ENCODE results near the gene KCNAB1.

Gene KCNAB1

DNA sequence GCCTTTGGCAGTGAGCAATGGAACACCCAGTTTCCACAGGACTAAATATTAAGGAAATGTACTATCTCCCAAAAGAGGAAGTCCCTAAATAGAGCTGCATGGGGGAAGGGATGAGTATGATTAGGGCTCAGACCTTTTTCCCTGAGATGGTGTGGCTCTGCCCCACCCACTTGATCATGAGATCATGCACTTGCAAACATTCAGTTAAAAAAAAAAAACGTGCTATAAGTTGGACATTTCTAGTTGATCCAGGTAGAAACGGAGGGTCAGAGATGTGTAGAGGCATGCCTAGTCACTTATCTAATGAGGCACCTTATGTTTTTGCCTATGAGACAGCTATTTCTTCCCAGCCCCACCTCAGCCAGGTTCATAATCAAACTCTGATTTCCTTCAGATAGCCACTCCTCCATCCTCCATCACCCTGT lies 459.1 kb downstream of the KCNAB1 start:
- TF ChIP-seq GATA1 (IDR thresholded peaks at IDR 0.05; ENCODE audit: low read depth, low read length) (no peak), POLR2A (IDR thresholded peaks at IDR 0.05; ENCODE audit: low read length) (no peak)
- DNase-seq, result peak; percentile 41 to 53

DNA sequence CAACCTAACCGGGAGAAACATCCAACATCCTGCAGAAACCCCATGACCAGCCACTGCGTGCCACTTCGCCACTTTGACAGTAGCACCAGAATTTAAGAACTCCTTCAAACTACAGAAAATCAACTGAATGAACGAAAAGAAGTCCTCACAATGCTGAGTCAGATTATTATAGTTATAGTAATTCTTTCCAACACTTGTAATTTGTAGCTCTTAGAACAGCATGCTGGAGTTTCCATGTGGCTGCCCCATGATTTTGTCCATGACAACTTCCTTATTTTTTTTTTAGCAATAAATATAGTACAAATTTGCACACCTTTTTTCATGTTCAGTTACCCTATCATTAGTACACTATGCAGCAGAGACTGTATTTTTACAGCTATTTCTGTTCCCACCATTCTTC lies 460.7 kb downstream of the KCNAB1 start:
- TF ChIP-seq POLR2A (IDR thresholded peaks at IDR 0.05; ENCODE audit: low read length) (no peak), GATA1 (IDR thresholded peaks at IDR 0.05; ENCODE audit: low read depth, low read length) (no peak)
- no peak for DNase-seq

- DNase-seq, result no peak
Observed at GRCh38 chr3:156581954-156582353, 461.6 kb downstream of the KCNAB1 start.

GRCh38 chr3:156582532-156583183 lies 462.3 kb downstream of the KCNAB1 start:
- no peak for TF ChIP-seq GATA1 (IDR thresholded peaks at IDR 0.05; ENCODE audit: low read depth, low read length)
- TF ChIP-seq POLR2A (IDR thresholded peaks at IDR 0.05; ENCODE audit: low read length), result no peak
- DNase-seq, result no peak

More at GRCh38 chr3:156581954-156582353, 461.6 kb downstream of the KCNAB1 start:
- TF ChIP-seq POLR2A (IDR thresholded peaks at IDR 0.05; ENCODE audit: low read length) (no peak), GATA1 (IDR thresholded peaks at IDR 0.05; ENCODE audit: low read depth, low read length) (no peak)

GRCh38 chr3:156583469-156583868 lies 463.1 kb downstream of the KCNAB1 start:
- peak in 1 of 2 experiments; percentile 9 for DNase-seq
- TF ChIP-seq POLR2A (IDR thresholded peaks at IDR 0.05; ENCODE audit: low read length) (no peak), GATA1 (IDR thresholded peaks at IDR 0.05; ENCODE audit: low read depth, low read length) (no peak)

DNA sequence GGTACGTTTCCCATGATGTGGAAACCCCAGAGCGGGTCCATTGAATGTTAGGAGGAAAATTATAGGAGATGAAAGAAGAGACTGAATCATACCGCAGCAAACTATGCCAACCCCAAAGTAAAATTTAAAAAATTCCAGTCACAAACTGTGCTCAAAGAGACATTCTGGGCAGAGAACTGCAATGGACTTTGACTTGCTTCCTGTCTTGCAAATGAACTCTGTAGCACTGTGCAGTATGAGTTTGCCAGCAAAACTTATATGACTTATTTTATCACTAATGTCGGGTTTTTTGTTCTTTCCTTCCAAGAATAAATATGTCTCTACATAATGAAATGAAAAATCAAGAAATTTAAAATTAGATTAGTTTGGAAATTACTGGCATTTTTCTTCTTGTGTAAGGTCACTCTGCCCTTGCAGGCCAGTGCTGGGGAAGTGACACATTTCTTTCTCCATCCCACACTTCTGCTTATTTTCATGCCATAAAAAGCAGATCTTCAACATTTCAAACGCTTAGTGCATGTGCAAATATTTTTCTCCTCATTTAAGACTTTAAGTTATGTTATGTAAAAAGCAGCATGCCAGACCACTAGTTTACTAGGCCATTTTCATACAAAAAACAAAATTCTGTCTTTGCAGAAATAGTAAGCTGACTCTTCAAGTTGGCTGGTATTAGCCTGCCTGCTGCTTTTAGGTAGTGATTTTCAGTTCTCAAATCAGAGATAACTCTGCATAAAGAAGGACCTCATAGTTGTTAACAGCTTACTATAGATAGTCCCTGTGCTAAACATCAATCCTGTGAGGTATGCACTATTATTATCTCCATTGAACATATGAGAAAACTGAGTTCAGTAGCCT lies 466.8 kb downstream of the KCNAB1 start:
- DNase-seq, result no peak
- TF ChIP-seq POLR2A (IDR thresholded peaks at IDR 0.05; ENCODE audit: low read length) (no peak), GATA1 (IDR thresholded peaks at IDR 0.05; ENCODE audit: low read depth, low read length) (no peak)

- no peak for DNase-seq
- TF ChIP-seq GATA1 (IDR thresholded peaks at IDR 0.05; ENCODE audit: low read depth, low read length) (no peak), POLR2A (IDR thresholded peaks at IDR 0.05; ENCODE audit: low read length) (no peak)
Observed at GRCh38 chr3:156587760-156588069, 467.3 kb downstream of the KCNAB1 start.

Measured in erythroblast (primary cell).